Measurements from ENCODE around the gene MSLN. TPM values are rescaled to one million over a fixed set of nuclear protein-coding genes. Genes with fewer than 3 reads are reported as not detected.

Gene MSLN
- total RNA-seq, 4 donors from 2014 or later = 0.31 to 7.3 (median 0.49) TPM; not detected in 1

GRCh38 chr16:785563-786535 lies 25.3 kb downstream of the MSLN start:
- Histone ChIP-seq H3K4me1 (peaks cover 48% of the 10 kb centered on the region), H3K36me3 (peaks cover 16% of the 10 kb centered on the region), H3K27me3 (peaks cover 22% of the 10 kb centered on the region), H3K9me3 (no peaks in the 10 kb centered on the region), H3K4me3 (no peak overlapping the region), H3K27ac (no peak overlapping the region)
- TF ChIP-seq, protein P1, sequence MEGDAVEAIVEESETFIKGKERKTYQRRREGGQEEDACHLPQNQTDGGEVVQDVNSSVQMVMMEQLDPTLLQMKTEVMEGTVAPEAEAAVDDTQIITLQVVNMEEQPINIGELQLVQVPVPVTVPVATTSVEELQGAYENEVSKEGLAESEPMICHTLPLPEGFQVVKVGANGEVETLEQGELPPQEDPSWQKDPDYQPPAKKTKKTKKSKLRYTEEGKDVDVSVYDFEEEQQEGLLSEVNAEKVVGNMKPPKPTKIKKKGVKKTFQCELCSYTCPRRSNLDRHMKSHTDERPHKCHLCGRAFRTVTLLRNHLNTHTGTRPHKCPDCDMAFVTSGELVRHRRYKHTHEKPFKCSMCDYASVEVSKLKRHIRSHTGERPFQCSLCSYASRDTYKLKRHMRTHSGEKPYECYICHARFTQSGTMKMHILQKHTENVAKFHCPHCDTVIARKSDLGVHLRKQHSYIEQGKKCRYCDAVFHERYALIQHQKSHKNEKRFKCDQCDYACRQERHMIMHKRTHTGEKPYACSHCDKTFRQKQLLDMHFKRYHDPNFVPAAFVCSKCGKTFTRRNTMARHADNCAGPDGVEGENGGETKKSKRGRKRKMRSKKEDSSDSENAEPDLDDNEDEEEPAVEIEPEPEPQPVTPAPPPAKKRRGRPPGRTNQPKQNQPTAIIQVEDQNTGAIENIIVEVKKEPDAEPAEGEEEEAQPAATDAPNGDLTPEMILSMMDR (IDR thresholded peaks at IDR 0.05) = peak; percentile 64 to 78
- no peak for TF ChIP-seq POLR2A (IDR thresholded peaks at IDR 0.05)
- DNase-seq (ENCODE audit: low spot score in 2 of 2) = peak in 1 of 2 donors; percentile 88
- WGBS = 62% methylated on average over 40 of the region's 58 CpGs

- no peak for DNase-seq (ENCODE audit: low spot score in 2 of 2)
- Histone ChIP-seq H3K27me3 (peaks cover 6% of the 10 kb centered on the region), H3K4me1 (peaks cover 42% of the 10 kb centered on the region), H3K36me3 (peaks cover 26% of the 10 kb centered on the region), H3K27ac (peak overlapping the region; percentile 50), H3K4me3 (peak overlapping the region; percentile 72), H3K9me3 (no peaks in the 10 kb centered on the region)
- WGBS = 28% methylated on average over 27 of the region's 47 CpGs
- TF ChIP-seq, protein P1 (IDR thresholded peaks at IDR 0.05) = no peak
- no peak for TF ChIP-seq POLR2AphosphoS5 (IDR thresholded peaks at IDR 0.05)
- no peak for TF ChIP-seq EP300 (IDR thresholded peaks at IDR 0.05)
- TF ChIP-seq POLR2A (IDR thresholded peaks at IDR 0.05) = no peak
Observed at GRCh38 chr16:787321-787966, 26.9 kb downstream of the MSLN start.

- H3K27me3 ChIP-seq = peaks cover under 1% of the 10 kb centered on the region
- H3K4me1 ChIP-seq = peaks cover 37% of the 10 kb centered on the region
- no peaks in the 10 kb centered on the region for H3K9me3 ChIP-seq
- WGBS = no CpG with 5 or more reads among the region's 45 CpGs
- TF ChIP-seq POLR2A (IDR thresholded peaks at IDR 0.05) = no peak
- no peak for TF ChIP-seq EP300 (IDR thresholded peaks at IDR 0.05)
- TF ChIP-seq, protein P1 (IDR thresholded peaks at IDR 0.05) = no peak
- no peak for TF ChIP-seq POLR2AphosphoS5 (IDR thresholded peaks at IDR 0.05)
- H3K36me3 ChIP-seq = peaks cover 32% of the 10 kb centered on the region
- peak within 1 kb of the TSS; percentile 50 for H3K27ac ChIP-seq
- peak within 1 kb of the TSS; percentile 72 for H3K4me3 ChIP-seq
- DNase-seq (ENCODE audit: low spot score in 2 of 2) = no peak
Observed at GRCh38 chr16:787978-788398, 27.5 kb downstream of the MSLN start, which contains the start of gene RPUSD1. RPUSD1 (minus strand) TSS chr16:788381; CDS start chr16:787737, 644 bp downstream.

DNA sequence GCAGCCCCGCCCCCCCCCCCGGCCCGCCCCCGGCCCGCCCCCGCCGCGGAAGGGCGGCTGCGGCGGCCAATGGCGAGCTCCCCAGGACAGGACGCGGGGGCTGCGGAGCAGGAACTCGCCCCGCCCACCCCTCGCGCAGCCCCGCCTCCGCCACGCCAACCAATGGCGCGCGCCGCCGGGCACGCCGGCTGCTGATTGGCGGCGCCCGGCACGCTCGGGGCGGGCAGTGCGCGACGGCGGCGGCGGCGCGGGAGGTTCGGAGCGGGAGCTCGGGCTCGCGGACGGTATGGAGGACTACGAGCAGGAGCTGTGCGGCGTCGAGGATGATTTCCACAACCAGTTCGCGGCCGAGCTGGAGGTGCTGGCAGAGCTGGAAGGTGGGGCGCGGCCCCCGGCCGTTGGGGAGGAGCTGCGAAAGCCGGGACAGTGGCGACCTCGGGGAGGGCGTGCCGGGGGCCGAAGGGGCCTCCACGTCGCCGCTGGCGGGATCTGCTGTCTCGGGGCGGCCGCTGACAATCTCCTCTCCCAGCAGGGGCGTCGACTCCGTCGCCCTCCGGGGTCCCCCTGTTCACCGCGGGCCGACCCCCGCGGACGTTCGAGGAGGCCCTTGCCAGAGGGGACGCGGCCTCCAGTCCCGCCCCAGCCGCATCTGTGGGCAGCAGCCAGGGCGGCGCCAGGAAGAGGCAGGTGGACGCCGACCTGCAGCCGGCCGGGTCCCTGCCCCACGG lies 28.0 kb downstream of the MSLN start, which contains the start of gene CHTF18:
TSS of gene CHTF18 (plus strand) at position 222 of the 728 bp plus-strand sequence. CDS start at position 287, 65 bp downstream.
- TF ChIP-seq POLR2A (IDR thresholded peaks at IDR 0.05) (no peak), POLR2AphosphoS5 (IDR thresholded peaks at IDR 0.05) (no peak), EP300 (IDR thresholded peaks at IDR 0.05) (no peak)
- TF ChIP-seq, protein P1 (IDR thresholded peaks at IDR 0.05) = no peak
- Histone ChIP-seq H3K27ac (peak within 1 kb of the TSS; percentile 50), H3K9me3 (no peaks in the 10 kb centered on the region), H3K27me3 (no peaks in the 10 kb centered on the region), H3K36me3 (peaks cover 38% of the 10 kb centered on the region), H3K4me1 (peaks cover 31% of the 10 kb centered on the region), H3K4me3 (peak within 1 kb of the TSS; percentile 72)
- under 1% methylated on average over 31 of the region's 97 CpGs for WGBS
- DNase-seq (ENCODE audit: low spot score in 2 of 2) = peak; percentile 90 to 93
